Neural cell (in vitro differentiated cells): ENCODE measurements around the gene FAM111B. TPM values are rescaled to one million over a fixed set of nuclear protein-coding genes. Genes with fewer than 3 reads are reported as not detected.
"Not testable (repeated sequence)": the region's sequence is repeated elsewhere in the genome, so short reads cannot be mapped to it uniquely, and the experiment has no call there.

Source experiments
- H2AFZ ChIP-seq: fragments of 200-600, 300-800 bp; sonication (generic), shearing (Covaris generic); 2 replicates; pipeline ENCODE4 v1.6.0; 2014; ENCODE audit warnings: low read depth, mild to moderate bottlenecking, antibody characterized with exemption, low read length, moderate library complexity
- H3F3A ChIP-seq: fragments of 200-600 bp; shearing (Covaris generic); 2 replicates; pipeline ENCODE4 v1.6.1; 2016; ENCODE audit warnings: mild to moderate bottlenecking, moderate library complexity, mixed read lengths, antibody characterized with exemption, low read length; ENCODE audit not compliant: insufficient read depth, poor library complexity, severe bottlenecking
- H3K27ac ChIP-seq: fragments of 200-600, 300-800 bp; sonication (generic), shearing (Covaris generic); 2 replicates; pipeline ENCODE4 v1.5.1; 2014; ENCODE audit warnings: mild to moderate bottlenecking, low read length, moderate library complexity
- H3K27me3 ChIP-seq: fragments of 300-800, 200-600 bp; sonication (generic), shearing (Covaris generic); 2 replicates; pipeline ENCODE4 v1.6.0; 2014; ENCODE audit warnings: mild to moderate bottlenecking, low read depth, low read length, moderate library complexity; ENCODE audit not compliant: insufficient read depth
- H3K36me3 ChIP-seq: fragments of 300-800, 200-600 bp; sonication (generic), shearing (Covaris generic); 2 replicates; pipeline ENCODE4 v1.5.1; 2014; ENCODE audit warnings: mild to moderate bottlenecking, antibody characterized with exemption, low read length, moderate library complexity; ENCODE audit not compliant: insufficient read depth
- H3K4me2 ChIP-seq: fragments of 300-800, 200-600 bp; sonication (generic), shearing (Covaris generic); 2 replicates; pipeline ENCODE4 v1.6.0; 2014; ENCODE audit warnings: mild to moderate bottlenecking, low read length
- H3K4me3 ChIP-seq: fragments of 300-800, 200-600 bp; sonication (generic), shearing (Covaris generic); 2 replicates; pipeline ENCODE4 v1.5.1; 2014; ENCODE audit warnings: mild to moderate bottlenecking, low read length, moderate library complexity
- H3K79me2 ChIP-seq: fragments of 200-600 bp; shearing (Covaris generic); replicated peaks from 2 replicates; pipeline ENCODE4 v1.6.0; 2014; ENCODE audit warnings: mild to moderate bottlenecking, low read length, moderate library complexity; ENCODE audit not compliant: insufficient read depth
- H3K9ac ChIP-seq: fragments of 300-800, 200-600 bp; sonication (generic), shearing (Covaris generic); 2 replicates; pipeline ENCODE4 v1.6.1; 2016; ENCODE audit warnings: mild to moderate bottlenecking, low read length, mixed read lengths
- H3K9me2 ChIP-seq: fragments of 200-600 bp; shearing (Covaris generic); 2 replicates; pipeline ENCODE4 v1.6.1; 2016; ENCODE audit warnings: mild to moderate bottlenecking, low read length, mixed read lengths; ENCODE audit not compliant: insufficient read depth
- H3K9me3 ChIP-seq: fragments of 200-600, 300-800 bp; sonication (generic), shearing (Covaris generic); 2 replicates; pipeline ENCODE4 v1.6.1; 2016; ENCODE audit warnings: mild to moderate bottlenecking, mixed run types, low read length, moderate library complexity, mixed read lengths
- H4K20me1 ChIP-seq: fragments of 200-600 bp; shearing (Covaris generic); 2 replicates; pipeline ENCODE4 v1.6.1; 2016; ENCODE audit warnings: mild to moderate bottlenecking, mixed run types; ENCODE audit not compliant: insufficient read depth
- EP300 ChIP-seq: fragments of 450-650 bp; conservative IDR thresholded peaks from 2 replicates; pipeline ENCODE4 v1.6.1; 2014; ENCODE audit warnings: antibody characterized with exemption, mild to moderate bottlenecking, moderate library complexity; ENCODE audit not compliant: poor library complexity, severe bottlenecking
- EZH2 ChIP-seq: fragments of 200-600, 300-800 bp; shearing (Covaris generic), sonication (generic); IDR thresholded peaks from 2 replicates; pipeline ENCODE4 v1.6.1; 2014; ENCODE audit warnings: antibody characterized with exemption, low read length, borderline replicate concordance, mild to moderate bottlenecking; ENCODE audit not compliant: insufficient read depth, poor library complexity, severe bottlenecking
- MXI1 ChIP-seq: fragments of 450-650 bp; conservative IDR thresholded peaks from 2 replicates; pipeline ENCODE4 v1.6.1; 2014; ENCODE audit warnings: antibody characterized with exemption, mild to moderate bottlenecking; ENCODE audit not compliant: poor library complexity, severe bottlenecking
- POLR2AphosphoS5 ChIP-seq: IDR thresholded peaks from 2 replicates; pipeline ENCODE4 v1.6.1; 2012
- RAD21 ChIP-seq: fragments of 450-650 bp; conservative IDR thresholded peaks from 2 replicates; pipeline ENCODE4 v1.6.1; 2014; ENCODE audit warnings: antibody characterized with exemption, mild to moderate bottlenecking, moderate library complexity
- SMC3 ChIP-seq: fragments of 450-650 bp; conservative IDR thresholded peaks from 2 replicates; pipeline ENCODE4 v1.6.1; 2014; ENCODE audit warnings: antibody characterized with exemption, mild to moderate bottlenecking, moderate library complexity; ENCODE audit not compliant: poor library complexity
- TAF1 ChIP-seq: IDR thresholded peaks from 2 replicates; pipeline ENCODE4 v1.6.1; 2012; ENCODE audit warnings: low read depth
- polyA plus RNA-seq: library from polyadenylated mRNA; depleted of rRNA; stranded (reverse); fragments of >200 nt; gene quantifications from 2 replicates; pipeline ENCODE4 v1.2.3, GENCODE V29; 2014
- TF ChIP-seq, protein P1 (sequence below): IDR thresholded peaks from 2 replicates; pipeline ENCODE4 v1.6.1; 2012; ENCODE audit warnings: borderline replicate concordance
- TF ChIP-seq, protein P2 (sequence below): fragments of 450-650 bp; IDR thresholded peaks from 2 replicates; pipeline ENCODE4 v1.5.1; 2014; ENCODE audit warnings: antibody characterized with exemption, mild to moderate bottlenecking, moderate library complexity; ENCODE audit not compliant: poor library complexity, severe bottlenecking

Gene FAM111B
- polyA plus RNA-seq, 1 donor from 2014 or later = 1.2 TPM

GRCh38 chr11:59088162-59088561 is 18.9 kb upstream of the FAM111B start:
- Histone ChIP-seq H3K79me2 (no peaks in the 10 kb centered on the region), H3K27ac (no peak overlapping the region), H3K36me3 (no peaks in the 10 kb centered on the region), H3K27me3 (no peaks in the 10 kb centered on the region), H2AFZ (no peak overlapping the region), H3K9me2 (no peaks in the 10 kb centered on the region), H3K4me2 (no peak overlapping the region), H3K4me3 (no peak overlapping the region), H4K20me1 (no peaks in the 10 kb centered on the region), H3F3A (no peaks in the 10 kb centered on the region), H3K9ac (no peak overlapping the region), H3K9me3 (no peaks in the 10 kb centered on the region)
- TF ChIP-seq TAF1 (no peak), EP300 (no peak), EZH2 (no peak), MXI1 (no peak), SMC3 (no peak), RAD21 (no peak), POLR2AphosphoS5 (no peak)
- TF ChIP-seq, protein P1, sequence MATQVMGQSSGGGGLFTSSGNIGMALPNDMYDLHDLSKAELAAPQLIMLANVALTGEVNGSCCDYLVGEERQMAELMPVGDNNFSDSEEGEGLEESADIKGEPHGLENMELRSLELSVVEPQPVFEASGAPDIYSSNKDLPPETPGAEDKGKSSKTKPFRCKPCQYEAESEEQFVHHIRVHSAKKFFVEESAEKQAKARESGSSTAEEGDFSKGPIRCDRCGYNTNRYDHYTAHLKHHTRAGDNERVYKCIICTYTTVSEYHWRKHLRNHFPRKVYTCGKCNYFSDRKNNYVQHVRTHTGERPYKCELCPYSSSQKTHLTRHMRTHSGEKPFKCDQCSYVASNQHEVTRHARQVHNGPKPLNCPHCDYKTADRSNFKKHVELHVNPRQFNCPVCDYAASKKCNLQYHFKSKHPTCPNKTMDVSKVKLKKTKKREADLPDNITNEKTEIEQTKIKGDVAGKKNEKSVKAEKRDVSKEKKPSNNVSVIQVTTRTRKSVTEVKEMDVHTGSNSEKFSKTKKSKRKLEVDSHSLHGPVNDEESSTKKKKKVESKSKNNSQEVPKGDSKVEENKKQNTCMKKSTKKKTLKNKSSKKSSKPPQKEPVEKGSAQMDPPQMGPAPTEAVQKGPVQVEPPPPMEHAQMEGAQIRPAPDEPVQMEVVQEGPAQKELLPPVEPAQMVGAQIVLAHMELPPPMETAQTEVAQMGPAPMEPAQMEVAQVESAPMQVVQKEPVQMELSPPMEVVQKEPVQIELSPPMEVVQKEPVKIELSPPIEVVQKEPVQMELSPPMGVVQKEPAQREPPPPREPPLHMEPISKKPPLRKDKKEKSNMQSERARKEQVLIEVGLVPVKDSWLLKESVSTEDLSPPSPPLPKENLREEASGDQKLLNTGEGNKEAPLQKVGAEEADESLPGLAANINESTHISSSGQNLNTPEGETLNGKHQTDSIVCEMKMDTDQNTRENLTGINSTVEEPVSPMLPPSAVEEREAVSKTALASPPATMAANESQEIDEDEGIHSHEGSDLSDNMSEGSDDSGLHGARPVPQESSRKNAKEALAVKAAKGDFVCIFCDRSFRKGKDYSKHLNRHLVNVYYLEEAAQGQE = no peak
- TF ChIP-seq, protein P2, sequence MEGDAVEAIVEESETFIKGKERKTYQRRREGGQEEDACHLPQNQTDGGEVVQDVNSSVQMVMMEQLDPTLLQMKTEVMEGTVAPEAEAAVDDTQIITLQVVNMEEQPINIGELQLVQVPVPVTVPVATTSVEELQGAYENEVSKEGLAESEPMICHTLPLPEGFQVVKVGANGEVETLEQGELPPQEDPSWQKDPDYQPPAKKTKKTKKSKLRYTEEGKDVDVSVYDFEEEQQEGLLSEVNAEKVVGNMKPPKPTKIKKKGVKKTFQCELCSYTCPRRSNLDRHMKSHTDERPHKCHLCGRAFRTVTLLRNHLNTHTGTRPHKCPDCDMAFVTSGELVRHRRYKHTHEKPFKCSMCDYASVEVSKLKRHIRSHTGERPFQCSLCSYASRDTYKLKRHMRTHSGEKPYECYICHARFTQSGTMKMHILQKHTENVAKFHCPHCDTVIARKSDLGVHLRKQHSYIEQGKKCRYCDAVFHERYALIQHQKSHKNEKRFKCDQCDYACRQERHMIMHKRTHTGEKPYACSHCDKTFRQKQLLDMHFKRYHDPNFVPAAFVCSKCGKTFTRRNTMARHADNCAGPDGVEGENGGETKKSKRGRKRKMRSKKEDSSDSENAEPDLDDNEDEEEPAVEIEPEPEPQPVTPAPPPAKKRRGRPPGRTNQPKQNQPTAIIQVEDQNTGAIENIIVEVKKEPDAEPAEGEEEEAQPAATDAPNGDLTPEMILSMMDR = no peak

DNA sequence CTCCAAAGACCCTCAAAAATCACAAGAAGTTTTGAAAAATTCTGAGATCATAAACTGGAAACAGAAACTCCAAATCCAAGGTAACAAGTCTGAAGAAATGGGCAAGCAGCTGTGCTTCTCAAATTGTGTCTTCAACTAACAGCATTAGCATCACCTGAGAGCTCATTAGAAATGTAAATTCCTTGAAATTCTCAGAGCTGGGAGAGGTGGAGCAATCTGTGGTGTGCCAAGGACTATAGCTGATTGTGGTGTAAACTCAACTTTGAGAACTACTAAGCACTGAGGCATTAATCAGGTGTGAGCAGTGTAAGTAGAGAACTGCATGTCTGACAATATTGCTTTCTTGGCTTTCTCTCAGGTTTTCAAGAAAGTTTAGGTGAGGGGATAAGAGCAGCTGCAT is 13.5 kb upstream of the FAM111B start:
- not testable (repeated sequence) for H2AFZ ChIP-seq, H3K27ac ChIP-seq, H3K9ac ChIP-seq, H3K4me3 ChIP-seq, H4K20me1 ChIP-seq, H3K27me3 ChIP-seq, H3K79me2 ChIP-seq, H3F3A ChIP-seq, H3K4me2 ChIP-seq, H3K36me3 ChIP-seq, H3K9me2 ChIP-seq, H3K9me3 ChIP-seq

GRCh38 chr11:59095225-59095624 is 11.8 kb upstream of the FAM111B start:
- H3F3A ChIP-seq, H3K9me3 ChIP-seq, H3K9ac ChIP-seq, H3K4me3 ChIP-seq, H3K27me3 ChIP-seq, H3K4me2 ChIP-seq, H3K9me2 ChIP-seq, H3K27ac ChIP-seq, H2AFZ ChIP-seq, H3K79me2 ChIP-seq, H4K20me1 ChIP-seq, H3K36me3 ChIP-seq: not testable (repeated sequence)

DNA sequence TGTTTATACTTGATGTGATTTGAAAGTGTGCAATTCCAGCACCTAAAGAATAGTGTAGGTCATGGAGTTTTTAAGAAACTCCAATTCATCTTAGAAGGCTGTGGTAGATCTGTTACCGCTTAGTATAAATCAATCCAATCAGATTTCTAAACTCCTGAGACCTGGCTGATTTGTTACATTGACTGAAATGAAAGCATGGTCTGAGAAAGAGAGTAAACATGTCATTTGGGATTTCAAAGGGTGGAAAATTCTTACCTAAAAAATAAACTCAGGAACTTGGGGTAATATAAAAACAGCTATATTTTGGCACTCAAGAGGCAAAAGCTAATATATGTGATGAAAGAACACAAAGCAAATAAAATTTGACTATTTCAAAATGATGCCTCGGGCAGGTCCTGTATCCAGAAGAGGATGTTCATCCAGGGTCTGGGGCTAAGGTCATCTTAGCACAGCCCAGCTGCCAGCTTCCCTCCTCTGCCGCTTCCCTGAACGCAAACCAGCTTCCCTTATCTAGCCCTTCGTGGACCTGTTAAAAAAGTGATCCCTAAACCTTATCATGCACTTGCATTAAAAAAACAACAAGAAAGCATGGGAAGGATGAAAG is 11.0 kb upstream of the FAM111B start:
- not testable (repeated sequence) for H3K36me3 ChIP-seq, H3K27ac ChIP-seq, H3F3A ChIP-seq, H3K4me2 ChIP-seq, H3K79me2 ChIP-seq, H4K20me1 ChIP-seq, H3K9me3 ChIP-seq, H3K27me3 ChIP-seq, H3K4me3 ChIP-seq, H3K9ac ChIP-seq, H2AFZ ChIP-seq, H3K9me2 ChIP-seq
